GM19351 (cell line): ENCODE data around the gene COL4A4.

ENCODE experiments used
- ATAC-seq: cut with Tn5 transposase; IDR thresholded peaks from one replicate; pipeline ENCODE4 v1.9.1; 2021; ENCODE audit warnings: mild to moderate bottlenecking, moderate library complexity; ENCODE audit not compliant: unreplicated experiment

COL4A4 gene

GRCh38 chr2:227163485-227163997 is 464 bp downstream of the COL4A4 start:
- ATAC-seq, result peak; percentile 73

DNA sequence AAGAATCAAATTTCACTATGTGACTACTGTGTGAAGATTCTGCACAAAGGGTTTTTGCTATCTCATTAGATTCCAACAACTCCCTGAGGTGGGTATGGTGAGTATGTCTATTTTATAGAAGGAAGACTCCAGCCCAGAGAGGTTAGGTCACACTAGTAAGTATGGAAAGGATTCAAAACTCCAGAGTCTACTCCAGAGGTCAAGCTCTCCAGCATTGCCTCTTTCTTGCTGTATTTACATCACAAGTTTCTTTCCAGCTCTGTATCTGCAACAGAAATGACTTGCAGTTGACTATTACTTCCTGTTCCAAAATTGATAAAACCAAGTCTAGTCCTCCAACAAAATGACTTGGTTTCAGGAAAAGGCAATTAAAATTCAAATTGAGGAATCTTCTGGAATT is 2.1 kb downstream of the COL4A4 start:
- no peak for ATAC-seq

- no peak for ATAC-seq
Measured at GRCh38 chr2:227160164-227160563, 3.8 kb downstream of the COL4A4 start.

DNA sequence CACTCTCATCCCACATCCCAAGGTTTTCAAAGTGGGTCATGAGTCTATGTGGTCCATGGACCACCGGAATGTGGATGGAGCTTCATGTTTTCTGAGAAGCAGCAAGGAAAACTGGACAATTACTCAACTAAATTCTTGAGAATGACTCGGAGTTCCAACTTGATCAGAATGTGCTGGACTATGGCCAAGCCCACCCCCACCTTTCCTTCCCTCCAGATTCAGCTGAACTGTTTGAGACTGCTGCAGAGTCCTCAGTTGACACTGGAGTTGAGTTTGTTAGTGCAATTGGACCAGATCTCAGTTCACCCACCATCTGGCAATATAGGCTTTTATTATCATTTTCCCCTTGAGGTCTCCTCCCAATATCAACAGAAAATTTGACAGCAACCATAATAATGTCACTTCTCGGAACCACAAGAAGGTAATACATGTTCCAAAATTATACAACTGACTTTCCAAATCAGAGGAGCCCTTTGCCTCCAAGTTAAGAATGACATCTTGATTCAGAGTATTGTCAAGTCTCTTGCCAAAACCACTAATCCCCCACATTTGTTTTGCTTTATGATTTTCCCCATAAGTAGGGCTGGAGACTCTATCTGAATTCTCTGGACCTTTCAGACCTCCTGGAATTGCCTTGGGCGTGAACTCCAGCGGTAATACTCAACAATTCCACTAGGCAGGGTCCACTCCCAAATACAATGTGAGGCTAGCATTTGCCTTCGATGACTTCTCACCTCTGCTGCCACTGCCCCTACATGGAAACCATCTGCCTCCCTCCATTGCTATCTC is 8.8 kb downstream of the COL4A4 start:
- ATAC-seq, result no peak

DNA sequence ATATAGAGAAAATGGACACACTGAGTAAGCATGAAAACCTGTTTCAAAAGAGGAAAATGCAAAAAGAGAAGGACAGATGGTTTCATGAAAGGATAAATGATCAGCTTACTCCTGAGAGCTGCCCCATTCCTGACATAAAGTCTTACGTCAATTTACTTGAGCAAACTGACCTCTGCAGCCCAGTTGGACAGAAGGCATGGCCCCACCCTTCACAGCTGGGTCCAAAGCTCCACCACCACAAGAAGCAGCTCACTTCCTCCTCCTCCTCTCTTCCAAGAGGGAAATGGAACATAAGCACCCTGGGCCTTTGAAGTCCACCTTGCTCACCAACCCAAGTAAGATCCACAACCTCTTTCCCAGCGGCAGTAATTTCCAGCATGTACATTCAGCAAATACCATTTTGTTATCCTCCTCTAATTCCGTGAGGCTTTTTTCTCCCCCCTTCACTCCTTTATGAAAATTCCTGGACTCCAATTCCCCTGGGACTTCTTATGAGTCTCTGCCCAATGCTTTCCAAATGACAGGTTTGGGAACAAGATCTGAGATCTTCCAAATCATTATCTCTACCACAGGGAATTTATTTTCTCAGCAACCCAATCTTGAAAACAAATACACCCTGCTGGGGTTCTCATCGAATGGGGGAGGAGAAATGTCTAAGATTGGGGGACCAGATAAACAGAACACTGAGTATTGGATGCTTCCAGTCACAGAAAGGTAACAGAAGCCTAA is 10.1 kb downstream of the COL4A4 start:
- ATAC-seq, result no peak

DNA sequence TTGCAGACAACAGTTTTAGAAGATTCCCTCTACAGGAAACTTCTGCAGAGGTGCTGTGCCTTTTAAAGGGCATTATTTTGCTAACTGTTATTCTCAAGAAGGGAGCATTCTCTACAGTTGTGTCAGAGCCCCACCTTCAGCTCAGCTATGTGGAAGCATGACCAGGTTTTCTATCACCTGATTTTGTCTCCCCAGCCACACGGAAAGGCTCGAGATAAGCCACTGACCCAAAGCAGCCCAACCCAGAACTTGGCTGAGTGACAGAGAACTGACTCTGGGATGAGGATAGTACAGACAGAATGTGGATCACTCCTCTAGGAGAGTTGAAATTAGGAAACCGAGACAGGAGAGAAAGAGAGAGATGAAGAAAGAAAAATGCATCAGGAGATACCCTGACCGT is 10.7 kb downstream of the COL4A4 start:
- no peak for ATAC-seq

GRCh38 chr2:227152093-227152766 is 11.8 kb downstream of the COL4A4 start:
- ATAC-seq, result no peak

DNA sequence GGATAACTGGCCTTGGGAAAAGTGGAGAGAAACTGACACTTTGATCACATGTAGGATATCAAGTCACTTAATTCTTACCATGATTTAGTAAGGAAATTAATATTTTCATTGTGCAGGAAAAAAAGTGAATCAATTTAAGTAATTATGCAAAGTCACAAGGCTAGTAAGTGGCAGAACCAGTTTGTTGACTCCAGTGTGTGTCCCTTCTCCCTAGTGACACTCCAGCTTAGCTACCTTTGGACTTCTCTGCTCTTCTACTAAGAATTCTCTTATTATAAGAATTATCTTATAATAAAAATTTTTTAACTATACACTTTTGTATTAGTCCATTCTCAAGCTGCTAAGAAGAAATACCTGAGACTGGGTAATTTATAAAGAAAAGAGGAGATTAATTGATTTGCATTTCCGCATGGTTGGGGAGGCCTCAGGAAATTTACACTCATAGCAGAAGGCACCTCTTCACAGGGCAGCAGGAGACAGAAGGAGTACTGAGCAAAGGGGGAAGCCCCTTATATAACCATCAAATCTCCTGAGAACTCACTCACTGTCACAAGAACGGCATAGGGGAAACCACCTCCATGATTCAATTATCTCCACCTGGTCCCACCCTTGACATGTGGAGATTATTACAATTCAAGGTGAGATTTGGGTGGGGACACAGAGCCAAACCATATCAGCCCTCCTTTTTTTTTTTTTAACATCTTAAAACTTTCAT is 13.6 kb downstream of the COL4A4 start:
- no peak for ATAC-seq

DNA sequence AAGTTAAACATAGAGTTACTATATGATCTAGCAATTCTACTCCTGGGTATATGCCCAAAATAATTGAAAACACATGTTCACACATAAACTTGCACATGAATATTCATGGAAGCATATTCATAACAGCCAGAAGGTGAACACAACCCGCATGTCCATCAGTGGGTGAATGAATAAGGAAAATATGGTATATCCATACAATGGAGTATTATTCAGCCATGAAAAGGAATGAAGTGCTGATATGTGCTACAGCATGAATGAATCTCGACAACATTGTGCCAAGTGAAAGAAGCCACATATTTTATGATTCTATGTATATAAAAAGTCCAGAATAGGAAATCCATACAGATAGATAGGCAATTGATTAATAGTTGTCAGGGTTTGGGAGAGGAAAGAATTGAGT is 15.9 kb downstream of the COL4A4 start:
- ATAC-seq, result no peak

GRCh38 chr2:227147023-227147422 is 17.0 kb downstream of the COL4A4 start:
- ATAC-seq, result no peak

GRCh38 chr2:227146456-227146855 is 17.5 kb downstream of the COL4A4 start:
- no peak for ATAC-seq

DNA sequence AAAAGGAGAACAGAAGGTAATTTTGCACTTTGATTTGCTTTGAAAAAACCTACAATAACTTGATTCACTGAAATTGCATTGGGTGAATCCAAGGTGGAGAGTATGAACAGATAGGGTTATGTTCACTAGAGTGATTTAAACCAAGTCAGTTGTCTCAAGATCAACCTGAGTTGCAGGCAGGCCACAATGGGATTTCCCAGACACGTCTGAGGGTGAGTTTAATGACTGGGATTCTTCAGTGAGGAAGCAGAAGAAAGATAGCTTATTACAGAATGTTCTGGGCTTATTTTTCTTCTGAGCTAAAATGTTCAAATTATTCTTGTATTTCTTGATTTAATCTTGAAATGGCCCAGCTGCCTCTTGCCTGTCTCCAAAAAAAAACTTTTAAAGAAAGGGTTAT is 20.1 kb downstream of the COL4A4 start:
- ATAC-seq, result no peak

DNA sequence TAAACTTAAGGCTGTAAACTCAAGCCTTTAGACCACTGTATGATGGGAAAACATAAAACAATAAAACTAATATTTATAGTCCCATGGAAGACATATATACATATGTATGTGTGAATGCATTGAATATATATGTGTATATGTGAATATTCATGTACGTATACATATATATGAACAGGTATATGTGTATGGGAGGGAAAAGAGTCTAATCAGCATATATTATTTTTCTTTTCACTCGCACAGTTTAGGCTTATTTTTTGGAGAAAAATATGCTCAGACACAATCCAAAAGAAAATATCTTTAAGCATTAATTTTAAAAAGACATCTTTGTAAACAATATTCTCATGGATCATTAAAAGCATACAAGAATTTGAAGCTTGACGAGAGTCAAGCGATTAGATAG is 22.7 kb downstream of the COL4A4 start:
- ATAC-seq, result no peak

GRCh38 chr2:227134591-227134990 is 29.4 kb downstream of the COL4A4 start:
- ATAC-seq, result no peak

- ATAC-seq, result no peak
Measured at GRCh38 chr2:227132986-227133385, 31.0 kb downstream of the COL4A4 start.

GRCh38 chr2:227130636-227131035 is 33.4 kb downstream of the COL4A4 start:
- ATAC-seq, result no peak

- no peak for ATAC-seq
Measured at GRCh38 chr2:227127201-227127600, 36.8 kb downstream of the COL4A4 start.

- no peak for ATAC-seq
Measured at GRCh38 chr2:227125506-227125905, 38.5 kb downstream of the COL4A4 start.

DNA sequence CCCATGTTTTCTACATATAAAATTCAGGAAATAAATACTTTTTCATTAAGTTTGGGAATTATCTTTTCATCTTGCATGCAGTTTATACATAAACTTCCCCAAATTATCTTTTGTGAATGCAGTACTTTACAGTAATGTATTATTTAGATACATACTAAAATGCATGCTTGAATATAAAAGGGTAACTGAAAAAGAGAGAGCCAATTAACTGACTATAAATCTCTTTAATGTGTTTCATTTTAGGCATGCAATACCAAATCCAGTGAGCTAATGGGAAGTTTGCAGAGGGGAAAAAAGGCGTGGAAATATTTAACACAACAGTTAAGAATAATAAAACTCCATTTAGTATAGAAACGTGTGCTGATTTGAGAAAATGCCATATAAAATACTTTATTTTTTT is 39.2 kb downstream of the COL4A4 start:
- no peak for ATAC-seq

- no peak for ATAC-seq
Measured at GRCh38 chr2:227123697-227124096, 40.3 kb downstream of the COL4A4 start.

- no peak for ATAC-seq
Measured at GRCh38 chr2:227118353-227118752, 45.7 kb downstream of the COL4A4 start.
